Measurements from ENCODE around the gene RPL7A.

RPL7A gene

GRCh38 chr9:133344071-133344470 lies 3.9 kb upstream of the RPL7A start:
- no peak for DNase-seq (ENCODE audit: low read depth in 1 of 2, low spot score in 1 of 2)
- Histone ChIP-seq H3K27ac (replicated peaks) (no peak overlapping the region), H3K4me3 (replicated peaks; ENCODE audit: insufficient read depth, low read length) (no peak overlapping the region), H3K27me3 (ENCODE audit: insufficient read depth, poor library complexity, severe bottlenecking) (no peaks in the 10 kb centered on the region)
- TF ChIP-seq POLR2AphosphoS5 (IDR thresholded peaks at IDR 0.05; ENCODE audit: low read depth), result no peak
- TF ChIP-seq, protein P1, sequence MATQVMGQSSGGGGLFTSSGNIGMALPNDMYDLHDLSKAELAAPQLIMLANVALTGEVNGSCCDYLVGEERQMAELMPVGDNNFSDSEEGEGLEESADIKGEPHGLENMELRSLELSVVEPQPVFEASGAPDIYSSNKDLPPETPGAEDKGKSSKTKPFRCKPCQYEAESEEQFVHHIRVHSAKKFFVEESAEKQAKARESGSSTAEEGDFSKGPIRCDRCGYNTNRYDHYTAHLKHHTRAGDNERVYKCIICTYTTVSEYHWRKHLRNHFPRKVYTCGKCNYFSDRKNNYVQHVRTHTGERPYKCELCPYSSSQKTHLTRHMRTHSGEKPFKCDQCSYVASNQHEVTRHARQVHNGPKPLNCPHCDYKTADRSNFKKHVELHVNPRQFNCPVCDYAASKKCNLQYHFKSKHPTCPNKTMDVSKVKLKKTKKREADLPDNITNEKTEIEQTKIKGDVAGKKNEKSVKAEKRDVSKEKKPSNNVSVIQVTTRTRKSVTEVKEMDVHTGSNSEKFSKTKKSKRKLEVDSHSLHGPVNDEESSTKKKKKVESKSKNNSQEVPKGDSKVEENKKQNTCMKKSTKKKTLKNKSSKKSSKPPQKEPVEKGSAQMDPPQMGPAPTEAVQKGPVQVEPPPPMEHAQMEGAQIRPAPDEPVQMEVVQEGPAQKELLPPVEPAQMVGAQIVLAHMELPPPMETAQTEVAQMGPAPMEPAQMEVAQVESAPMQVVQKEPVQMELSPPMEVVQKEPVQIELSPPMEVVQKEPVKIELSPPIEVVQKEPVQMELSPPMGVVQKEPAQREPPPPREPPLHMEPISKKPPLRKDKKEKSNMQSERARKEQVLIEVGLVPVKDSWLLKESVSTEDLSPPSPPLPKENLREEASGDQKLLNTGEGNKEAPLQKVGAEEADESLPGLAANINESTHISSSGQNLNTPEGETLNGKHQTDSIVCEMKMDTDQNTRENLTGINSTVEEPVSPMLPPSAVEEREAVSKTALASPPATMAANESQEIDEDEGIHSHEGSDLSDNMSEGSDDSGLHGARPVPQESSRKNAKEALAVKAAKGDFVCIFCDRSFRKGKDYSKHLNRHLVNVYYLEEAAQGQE (IDR thresholded peaks at IDR 0.05; ENCODE audit: insufficient replicate concordance, low read depth), result no peak
- TF ChIP-seq, protein P2, sequence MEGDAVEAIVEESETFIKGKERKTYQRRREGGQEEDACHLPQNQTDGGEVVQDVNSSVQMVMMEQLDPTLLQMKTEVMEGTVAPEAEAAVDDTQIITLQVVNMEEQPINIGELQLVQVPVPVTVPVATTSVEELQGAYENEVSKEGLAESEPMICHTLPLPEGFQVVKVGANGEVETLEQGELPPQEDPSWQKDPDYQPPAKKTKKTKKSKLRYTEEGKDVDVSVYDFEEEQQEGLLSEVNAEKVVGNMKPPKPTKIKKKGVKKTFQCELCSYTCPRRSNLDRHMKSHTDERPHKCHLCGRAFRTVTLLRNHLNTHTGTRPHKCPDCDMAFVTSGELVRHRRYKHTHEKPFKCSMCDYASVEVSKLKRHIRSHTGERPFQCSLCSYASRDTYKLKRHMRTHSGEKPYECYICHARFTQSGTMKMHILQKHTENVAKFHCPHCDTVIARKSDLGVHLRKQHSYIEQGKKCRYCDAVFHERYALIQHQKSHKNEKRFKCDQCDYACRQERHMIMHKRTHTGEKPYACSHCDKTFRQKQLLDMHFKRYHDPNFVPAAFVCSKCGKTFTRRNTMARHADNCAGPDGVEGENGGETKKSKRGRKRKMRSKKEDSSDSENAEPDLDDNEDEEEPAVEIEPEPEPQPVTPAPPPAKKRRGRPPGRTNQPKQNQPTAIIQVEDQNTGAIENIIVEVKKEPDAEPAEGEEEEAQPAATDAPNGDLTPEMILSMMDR (IDR thresholded peaks at IDR 0.05; ENCODE audit: insufficient read depth, low read length), result no peak
- TF ChIP-seq SPI1 (IDR thresholded peaks at IDR 0.05; ENCODE audit: borderline replicate concordance, low read depth), result no peak
- TF ChIP-seq GABPA (IDR thresholded peaks at IDR 0.05; ENCODE audit: low read depth), result no peak

DNA sequence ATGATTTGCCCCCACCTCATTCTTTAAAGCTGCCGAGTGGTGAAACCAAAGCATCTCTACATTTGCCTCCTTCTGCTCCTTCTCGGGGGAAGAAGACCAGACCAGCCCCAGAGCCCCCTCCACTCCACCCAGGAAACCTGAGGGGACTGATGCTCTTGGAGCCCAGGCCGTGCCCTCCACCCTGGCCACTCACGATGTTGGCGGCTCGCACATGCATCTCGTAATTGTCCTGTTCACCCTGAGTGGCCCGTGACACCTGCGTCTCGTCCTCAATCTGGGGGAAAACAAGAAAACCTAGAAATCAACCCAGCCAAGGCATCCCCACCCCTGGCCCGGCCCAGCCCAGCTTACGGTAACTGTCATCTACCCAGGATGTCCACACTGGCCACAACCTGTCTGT lies 3.0 kb upstream of the RPL7A start:
- Histone ChIP-seq H3K27me3 (ENCODE audit: insufficient read depth, poor library complexity, severe bottlenecking) (no peaks in the 10 kb centered on the region), H3K4me3 (replicated peaks; ENCODE audit: insufficient read depth, low read length) (no peak overlapping the region), H3K27ac (replicated peaks) (no peak overlapping the region)
- no peak for DNase-seq (ENCODE audit: low read depth in 1 of 2, low spot score in 1 of 2)
- TF ChIP-seq, protein P2 (IDR thresholded peaks at IDR 0.05; ENCODE audit: insufficient read depth, low read length), result no peak
- no peak for TF ChIP-seq GABPA (IDR thresholded peaks at IDR 0.05; ENCODE audit: low read depth)
- no peak for TF ChIP-seq SPI1 (IDR thresholded peaks at IDR 0.05; ENCODE audit: borderline replicate concordance, low read depth)
- TF ChIP-seq, protein P1 (IDR thresholded peaks at IDR 0.05; ENCODE audit: insufficient replicate concordance, low read depth), result no peak
- no peak for TF ChIP-seq POLR2AphosphoS5 (IDR thresholded peaks at IDR 0.05; ENCODE audit: low read depth)

DNA sequence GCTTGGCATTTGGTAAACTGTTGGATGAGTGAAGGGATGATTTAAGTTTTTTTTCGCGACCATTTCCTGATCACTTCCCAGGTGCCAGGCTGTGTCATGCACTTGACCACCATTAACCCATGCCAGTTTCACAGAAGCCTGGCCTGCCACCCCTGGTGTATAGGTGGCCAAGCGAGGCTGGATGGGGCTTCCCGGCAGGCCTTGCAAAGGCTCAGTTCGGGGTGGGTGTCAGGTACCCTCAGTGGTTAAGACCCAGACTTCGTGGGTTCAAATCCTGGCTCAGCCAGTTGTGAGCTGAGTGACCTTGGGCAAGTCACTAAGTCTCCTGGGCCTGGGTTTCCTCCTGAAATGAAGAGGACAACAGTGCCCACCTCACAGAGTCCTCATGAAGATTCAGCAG lies 2.4 kb upstream of the RPL7A start:
- Histone ChIP-seq H3K27ac (replicated peaks) (no peak overlapping the region), H3K4me3 (replicated peaks; ENCODE audit: insufficient read depth, low read length) (no peak overlapping the region), H3K27me3 (ENCODE audit: insufficient read depth, poor library complexity, severe bottlenecking) (no peaks in the 10 kb centered on the region)
- TF ChIP-seq GABPA (IDR thresholded peaks at IDR 0.05; ENCODE audit: low read depth), result no peak
- TF ChIP-seq, protein P2 (IDR thresholded peaks at IDR 0.05; ENCODE audit: insufficient read depth, low read length), result no peak
- TF ChIP-seq, protein P1 (IDR thresholded peaks at IDR 0.05; ENCODE audit: insufficient replicate concordance, low read depth), result no peak
- TF ChIP-seq POLR2AphosphoS5 (IDR thresholded peaks at IDR 0.05; ENCODE audit: low read depth), result no peak
- TF ChIP-seq SPI1 (IDR thresholded peaks at IDR 0.05; ENCODE audit: borderline replicate concordance, low read depth), result no peak
- no peak for DNase-seq (ENCODE audit: low read depth in 1 of 2, low spot score in 1 of 2)
